GM10847 (cell line): ENCODE results near the gene ABCD1.

ENCODE experiments used
- POLR2A ChIP-seq: IDR thresholded peaks from 2 replicates; pipeline ENCODE4 v1.6.1; 2011; ENCODE audit not compliant: insufficient read length; ENCODE audit errors: extremely low read depth

ABCD1 gene

GRCh38 chrX:153744210-153745066, 19.8 kb downstream of the ABCD1 start:
- no peak for TF ChIP-seq POLR2A

GRCh38 chrX:153746359-153746758, 21.7 kb downstream of the ABCD1 start:
- TF ChIP-seq POLR2A: no peak

- TF ChIP-seq POLR2A: no peak
Measured at GRCh38 chrX:153750127-153750774, 25.6 kb downstream of the ABCD1 start.

- no peak for TF ChIP-seq POLR2A
Measured at GRCh38 chrX:153755136-153755535, 30.5 kb downstream of the ABCD1 start.

GRCh38 chrX:153761863-153762262, 37.2 kb downstream of the ABCD1 start:
- no peak for TF ChIP-seq POLR2A

- TF ChIP-seq POLR2A: no peak
Measured at GRCh38 chrX:153762626-153763173, 38.0 kb downstream of the ABCD1 start.

GRCh38 chrX:153763298-153763932, 38.8 kb downstream of the ABCD1 start:
- no peak for TF ChIP-seq POLR2A

- TF ChIP-seq POLR2A: no peak
Measured at GRCh38 chrX:153763989-153764755, 39.5 kb downstream of the ABCD1 start, which contains the start of gene PLXNB3. Gene PLXNB3 (plus strand): TSS chrX:153764249. CDS start chrX:153765536, 1,287 bp downstream.

- no peak for TF ChIP-seq POLR2A
Measured at GRCh38 chrX:153764786-153765137, 40.1 kb downstream of the ABCD1 start.

GRCh38 chrX:153765138-153766079, 40.8 kb downstream of the ABCD1 start:
- TF ChIP-seq POLR2A: no peak

- no peak for TF ChIP-seq POLR2A
Measured at GRCh38 chrX:153766098-153766817, 41.6 kb downstream of the ABCD1 start.

- no peak for TF ChIP-seq POLR2A
Measured at GRCh38 chrX:153766871-153767673, 42.4 kb downstream of the ABCD1 start.

GRCh38 chrX:153767674-153768055, 43.0 kb downstream of the ABCD1 start:
- no peak for TF ChIP-seq POLR2A
